Measurements from ENCODE around the gene DISC1.

Gene DISC1

GRCh38 chr1:231770506-231771175 is 144.1 kb downstream of the DISC1 start:
- Histone ChIP-seq H3K14ac (ENCODE audit: low read length) (no peak overlapping the region), H3K4ac (ENCODE audit: low read length) (no peak overlapping the region)

GRCh38 chr1:231774719-231775335 is 148.2 kb downstream of the DISC1 start:
- Histone ChIP-seq H3K4me2 (ENCODE audit: insufficient read depth, low read length, poor library complexity, severe bottlenecking) (no peak overlapping the region), H3K4ac (ENCODE audit: low read length) (no peak overlapping the region), H3K27ac (replicated peaks; ENCODE audit: low read length) (no peak overlapping the region), H2BK5ac (ENCODE audit: low read length) (no peak overlapping the region), H3K27me3 (ENCODE audit: control insufficient read depth in 3 of 3, insufficient read depth in 3 of 3, low read depth in 1 of 3, low read length in 3 of 3) (no peaks in the 10 kb centered on the region), H3K9me3 (replicated peaks in 1 of 2; ENCODE audit: control insufficient read depth in 2 of 2, insufficient read depth in 1 of 2, low read depth in 1 of 2, low read length in 2 of 2) (peaks cover 0 to 4% of the 10 kb centered on the region in 2 donors), H4K8ac (ENCODE audit: low read depth, low read length) (no peak overlapping the region), H3K18ac (ENCODE audit: low read length) (no peak overlapping the region), H2BK12ac (ENCODE audit: low read length) (no peak overlapping the region), H3K14ac (ENCODE audit: low read length) (no peak overlapping the region), H3K4me1 (ENCODE audit: control insufficient read depth in 2 of 2, insufficient read depth in 1 of 2, low read depth in 1 of 2, low read length in 2 of 2) (peaks cover 0 to 1% of the 10 kb centered on the region in 2 donors), H3K9ac (ENCODE audit: low read depth, low read length, poor library complexity) (no peak overlapping the region), H2AK5ac (ENCODE audit: low read depth, low read length) (no peak overlapping the region), H3K4me3 (ENCODE audit: low read length in 2 of 2) (no peak overlapping the region), H3K79me1 (ENCODE audit: low read depth, low read length) (no peaks in the 10 kb centered on the region), H3K23ac (ENCODE audit: low read depth, low read length, poor library complexity) (no peak overlapping the region), H2AFZ (ENCODE audit: low read length) (no peak overlapping the region), H2BK15ac (ENCODE audit: low read length) (no peak overlapping the region), H2BK120ac (ENCODE audit: low read depth, low read length) (no peak overlapping the region), H3K36me3 (replicated peaks in 1 of 2; ENCODE audit: control insufficient read depth in 2 of 2, insufficient read depth in 2 of 2, low read length in 2 of 2) (peaks cover 0 to 6% of the 10 kb centered on the region in 2 donors), H4K91ac (ENCODE audit: low read depth, low read length, poor library complexity) (no peak overlapping the region)
- no peak for DNase-seq (ENCODE audit: low spot score)
- WGBS, 2 donors (ENCODE audit: extremely low coverage in 2 of 2, insufficient read length in 2 of 2, insufficient replicate concordance in 1 of 2): no CpG with 5 or more reads among the region's 4 CpGs

More at GRCh38 chr1:231770506-231771175, 144.1 kb downstream of the DISC1 start:
- Histone ChIP-seq H3K36me3 (replicated peaks in 1 of 2; ENCODE audit: control insufficient read depth in 2 of 2, insufficient read depth in 2 of 2, low read length in 2 of 2) (peaks cover 0 to 6% of the 10 kb centered on the region in 2 donors), H4K91ac (ENCODE audit: low read depth, low read length, poor library complexity) (no peak overlapping the region), H2BK15ac (ENCODE audit: low read length) (no peak overlapping the region), H4K8ac (ENCODE audit: low read depth, low read length) (no peak overlapping the region), H2AFZ (ENCODE audit: low read length) (no peak overlapping the region), H2BK120ac (ENCODE audit: low read depth, low read length) (no peak overlapping the region), H3K4me3 (ENCODE audit: low read length in 2 of 2) (no peak overlapping the region), H3K4me1 (ENCODE audit: control insufficient read depth in 2 of 2, insufficient read depth in 1 of 2, low read depth in 1 of 2, low read length in 2 of 2) (no peaks in the 10 kb centered on the region), H3K27ac (replicated peaks; ENCODE audit: low read length) (no peak overlapping the region), H3K4me2 (ENCODE audit: insufficient read depth, low read length, poor library complexity, severe bottlenecking) (no peak overlapping the region), H3K9me3 (replicated peaks in 1 of 2; ENCODE audit: control insufficient read depth in 2 of 2, insufficient read depth in 1 of 2, low read depth in 1 of 2, low read length in 2 of 2) (peaks cover 0 to 4% of the 10 kb centered on the region in 2 donors), H2AK5ac (ENCODE audit: low read depth, low read length) (no peak overlapping the region), H3K79me1 (ENCODE audit: low read depth, low read length) (no peaks in the 10 kb centered on the region), H3K27me3 (ENCODE audit: control insufficient read depth in 3 of 3, insufficient read depth in 3 of 3, low read depth in 1 of 3, low read length in 3 of 3) (no peaks in the 10 kb centered on the region), H3K9ac (ENCODE audit: low read depth, low read length, poor library complexity) (peak overlapping the region; percentile 36), H3K23ac (ENCODE audit: low read depth, low read length, poor library complexity) (no peak overlapping the region), H2BK12ac (ENCODE audit: low read length) (no peak overlapping the region), H2BK5ac (ENCODE audit: low read length) (no peak overlapping the region), H3K18ac (ENCODE audit: low read length) (peak overlapping the region; percentile 35)
- no CpG with 5 or more reads among the region's 8 CpGs for WGBS, 2 donors (ENCODE audit: extremely low coverage in 2 of 2, insufficient read length in 2 of 2, insufficient replicate concordance in 1 of 2)
- no peak for DNase-seq (ENCODE audit: low spot score)

- no peak overlapping the region for H3K4ac ChIP-seq (ENCODE audit: low read length)
- H2AFZ ChIP-seq (ENCODE audit: low read length): no peak overlapping the region
- no peak overlapping the region for H2BK5ac ChIP-seq (ENCODE audit: low read length)
- H3K36me3 ChIP-seq (replicated peaks in 1 of 2; ENCODE audit: control insufficient read depth in 2 of 2, insufficient read depth in 2 of 2, low read length in 2 of 2): peaks cover 0 to 2% of the 10 kb centered on the region in 2 donors
- no peak overlapping the region for H2BK12ac ChIP-seq (ENCODE audit: low read length)
- H2BK15ac ChIP-seq (ENCODE audit: low read length): no peak overlapping the region
- H3K27me3 ChIP-seq (ENCODE audit: control insufficient read depth in 3 of 3, insufficient read depth in 3 of 3, low read depth in 1 of 3, low read length in 3 of 3): no peaks in the 10 kb centered on the region
- H2AK5ac ChIP-seq (ENCODE audit: low read depth, low read length): no peak overlapping the region
- H3K9ac ChIP-seq (ENCODE audit: low read depth, low read length, poor library complexity): no peak overlapping the region
- peaks cover 0 to 1% of the 10 kb centered on the region in 2 donors for H3K4me1 ChIP-seq (ENCODE audit: control insufficient read depth in 2 of 2, insufficient read depth in 1 of 2, low read depth in 1 of 2, low read length in 2 of 2)
- H3K23ac ChIP-seq (ENCODE audit: low read depth, low read length, poor library complexity): no peak overlapping the region
- H4K8ac ChIP-seq (ENCODE audit: low read depth, low read length): no peak overlapping the region
- no peak overlapping the region for H3K27ac ChIP-seq (replicated peaks; ENCODE audit: low read length)
- H2BK120ac ChIP-seq (ENCODE audit: low read depth, low read length): no peak overlapping the region
- H3K4me2 ChIP-seq (ENCODE audit: insufficient read depth, low read length, poor library complexity, severe bottlenecking): no peak overlapping the region
- peaks cover 0 to 4% of the 10 kb centered on the region in 2 donors for H3K9me3 ChIP-seq (replicated peaks in 1 of 2; ENCODE audit: control insufficient read depth in 2 of 2, insufficient read depth in 1 of 2, low read depth in 1 of 2, low read length in 2 of 2)
- no peak for DNase-seq (ENCODE audit: low spot score)
- H3K4me3 ChIP-seq (ENCODE audit: low read length in 2 of 2): no peak overlapping the region
- H3K18ac ChIP-seq (ENCODE audit: low read length): peak overlapping the region; percentile 58
- H3K79me1 ChIP-seq (ENCODE audit: low read depth, low read length): no peaks in the 10 kb centered on the region
- no peak overlapping the region for H4K91ac ChIP-seq (ENCODE audit: low read depth, low read length, poor library complexity)
- WGBS, 2 donors (ENCODE audit: extremely low coverage in 2 of 2, insufficient read length in 2 of 2, insufficient replicate concordance in 1 of 2): no CpG with 5 or more reads among the region's 10 CpGs
- H3K14ac ChIP-seq (ENCODE audit: low read length): no peak overlapping the region
These were observed 149.6 kb downstream of the DISC1 start for GRCh38 chr1:231776010-231776756.

GRCh38 chr1:231776757-231777062 is 150.1 kb downstream of the DISC1 start:
- no CpG with 5 or more reads among the region's 5 CpGs for WGBS, 2 donors (ENCODE audit: extremely low coverage in 2 of 2, insufficient read length in 2 of 2, insufficient replicate concordance in 1 of 2)
- H3K23ac ChIP-seq (ENCODE audit: low read depth, low read length, poor library complexity): no peak overlapping the region
- peaks cover 0 to 1% of the 10 kb centered on the region in 2 donors for H3K4me1 ChIP-seq (ENCODE audit: control insufficient read depth in 2 of 2, insufficient read depth in 1 of 2, low read depth in 1 of 2, low read length in 2 of 2)
- no peak overlapping the region for H4K8ac ChIP-seq (ENCODE audit: low read depth, low read length)
- H2AK5ac ChIP-seq (ENCODE audit: low read depth, low read length): no peak overlapping the region
- H3K14ac ChIP-seq (ENCODE audit: low read length): no peak overlapping the region
- H3K4ac ChIP-seq (ENCODE audit: low read length): peak overlapping the region; percentile 37
- no peaks in the 10 kb centered on the region for H3K27me3 ChIP-seq (ENCODE audit: control insufficient read depth in 3 of 3, insufficient read depth in 3 of 3, low read depth in 1 of 3, low read length in 3 of 3)
- no peaks in the 10 kb centered on the region for H3K36me3 ChIP-seq (replicated peaks in 1 of 2; ENCODE audit: control insufficient read depth in 2 of 2, insufficient read depth in 2 of 2, low read length in 2 of 2)
- peaks cover 0 to 4% of the 10 kb centered on the region in 2 donors for H3K9me3 ChIP-seq (replicated peaks in 1 of 2; ENCODE audit: control insufficient read depth in 2 of 2, insufficient read depth in 1 of 2, low read depth in 1 of 2, low read length in 2 of 2)
- H4K91ac ChIP-seq (ENCODE audit: low read depth, low read length, poor library complexity): no peak overlapping the region
- no peak overlapping the region for H3K9ac ChIP-seq (ENCODE audit: low read depth, low read length, poor library complexity)
- no peak overlapping the region for H2BK12ac ChIP-seq (ENCODE audit: low read length)
- no peak for DNase-seq (ENCODE audit: low spot score)
- no peak overlapping the region for H3K4me3 ChIP-seq (ENCODE audit: low read length in 2 of 2)
- H2BK5ac ChIP-seq (ENCODE audit: low read length): no peak overlapping the region
- no peak overlapping the region for H2AFZ ChIP-seq (ENCODE audit: low read length)
- H3K27ac ChIP-seq (replicated peaks; ENCODE audit: low read length): no peak overlapping the region
- H3K18ac ChIP-seq (ENCODE audit: low read length): no peak overlapping the region
- no peak overlapping the region for H2BK15ac ChIP-seq (ENCODE audit: low read length)
- H3K79me1 ChIP-seq (ENCODE audit: low read depth, low read length): no peaks in the 10 kb centered on the region
- no peak overlapping the region for H2BK120ac ChIP-seq (ENCODE audit: low read depth, low read length)
- no peak overlapping the region for H3K4me2 ChIP-seq (ENCODE audit: insufficient read depth, low read length, poor library complexity, severe bottlenecking)

Measured in neuronal stem cell (in vitro differentiated cells).